ENCODE data around the gene CDC42BPG.
A peak's percentile ranks its signal among the peaks of the same experiment; 100 is the strongest.

CDC42BPG gene

DNA sequence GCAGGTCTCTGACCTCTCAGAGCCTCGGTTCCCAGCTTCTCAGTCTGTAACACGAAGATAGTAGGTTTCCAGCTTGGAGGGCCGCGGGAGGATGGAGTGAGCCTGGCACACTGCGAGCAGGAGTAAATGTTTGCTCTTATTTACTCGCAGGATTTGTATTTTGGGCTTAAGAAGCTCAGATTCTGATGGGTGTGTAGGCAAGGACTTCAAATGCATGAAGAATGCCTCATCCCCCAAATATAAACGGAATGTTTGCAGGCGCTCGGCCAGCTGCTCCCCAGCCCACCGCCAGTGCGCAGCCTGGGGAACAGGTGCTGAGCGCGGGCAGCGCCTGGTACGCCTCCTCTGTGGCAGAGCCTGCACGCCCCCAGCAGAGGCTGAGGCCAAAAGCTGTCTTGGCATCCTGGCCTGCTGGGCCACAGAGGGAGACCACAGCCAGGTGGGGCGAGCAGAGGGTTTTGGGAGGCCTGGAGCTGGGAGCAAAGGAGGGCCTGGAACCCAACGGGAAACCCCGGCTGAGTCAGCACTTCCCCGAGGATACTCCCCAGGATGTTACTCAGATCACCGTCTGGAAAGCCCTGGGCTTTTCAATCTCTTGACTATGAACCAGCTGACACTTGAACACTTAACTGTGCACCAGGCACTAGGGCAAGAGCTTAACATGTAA lies 24.6 kb upstream of the CDC42BPG start:
- no CpG with 5 or more reads among the region's 21 CpGs for WGBS (ENCODE audit: extremely low coverage, insufficient coverage, low lambda C conversion rate)
- H3K56ac ChIP-seq (ENCODE audit: low read length) = no peak overlapping the region
- DNase-seq = no peak
- H4K8ac ChIP-seq (ENCODE audit: low read depth, low read length) = no peak overlapping the region
- no peak overlapping the region for H3K23ac ChIP-seq (ENCODE audit: low read length)
- no peaks in the 10 kb centered on the region for H3K36me3 ChIP-seq (ENCODE audit: control insufficient read depth, insufficient read depth, low read length)
- no peak overlapping the region for H3K27ac ChIP-seq (ENCODE audit: low read depth, low read length)
- no peak overlapping the region for H2AK5ac ChIP-seq (ENCODE audit: low read length)
- H3K79me2 ChIP-seq (ENCODE audit: control insufficient read depth, insufficient read depth, low read length) = no peaks in the 10 kb centered on the region
- no peak overlapping the region for H3K18ac ChIP-seq (ENCODE audit: low read length)
- H3K27me3 ChIP-seq (ENCODE audit: insufficient read depth, low read length, poor library complexity) = no peaks in the 10 kb centered on the region
- H3K4me2 ChIP-seq (ENCODE audit: low read length) = no peak overlapping the region
- H3K4me1 ChIP-seq (ENCODE audit: control insufficient read depth, low read depth, low read length) = no peaks in the 10 kb centered on the region
- H3K79me1 ChIP-seq (ENCODE audit: low read length) = peaks cover 9% of the 10 kb centered on the region
- H2BK15ac ChIP-seq (replicated peaks; ENCODE audit: low read depth) = no peak overlapping the region
- no peak overlapping the region for H2BK5ac ChIP-seq (ENCODE audit: low read length)
- H3K9ac ChIP-seq (ENCODE audit: low read length) = no peak overlapping the region
- no peak overlapping the region for H2BK120ac ChIP-seq (ENCODE audit: low read depth, low read length)
- no peak overlapping the region for H4K5ac ChIP-seq (ENCODE audit: low read length)
- no peak overlapping the region for H3K4me3 ChIP-seq (ENCODE audit: low read length)
- no peak overlapping the region for H3K4ac ChIP-seq (ENCODE audit: low read depth, low read length)

DNA sequence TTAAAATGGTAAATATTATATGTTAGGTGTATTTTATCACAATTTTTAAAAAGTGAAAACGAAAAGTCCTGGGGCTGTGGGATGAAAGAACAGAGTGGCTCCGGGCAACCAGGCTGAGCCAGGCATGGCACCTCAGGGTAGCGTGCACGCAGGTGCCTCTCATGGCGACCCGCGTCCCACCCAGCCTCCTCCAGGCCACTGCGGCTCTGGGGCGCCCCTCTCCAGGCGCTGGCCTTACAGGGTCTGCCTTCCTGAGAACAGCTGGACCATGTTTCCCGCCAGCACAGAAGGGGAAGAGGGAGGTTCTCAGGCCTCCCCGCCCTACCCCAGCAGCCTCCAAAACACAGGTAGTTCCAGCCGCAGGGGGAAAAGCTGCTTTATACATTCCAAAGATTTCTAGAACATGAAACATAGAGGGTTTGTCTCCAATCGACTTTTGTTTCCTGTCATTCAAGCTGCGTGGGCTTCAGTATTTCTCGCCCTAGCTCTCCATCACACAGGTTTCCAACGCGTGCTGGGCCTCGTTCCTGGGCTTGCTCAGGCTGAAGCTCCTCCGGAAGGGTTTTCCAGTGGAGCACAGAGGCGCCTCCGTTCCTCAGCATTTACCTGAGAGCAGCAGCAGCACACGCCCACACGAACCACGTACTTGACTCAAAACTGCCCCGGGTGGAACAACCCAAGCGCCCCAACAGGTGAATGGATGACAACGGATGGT lies 23.5 kb upstream of the CDC42BPG start:
- DNase-seq = no peak
- H3K79me1 ChIP-seq (ENCODE audit: low read length) = peaks cover 9% of the 10 kb centered on the region
- no peak overlapping the region for H2BK15ac ChIP-seq (replicated peaks; ENCODE audit: low read depth)
- no peak overlapping the region for H3K4ac ChIP-seq (ENCODE audit: low read depth, low read length)
- no CpG with 5 or more reads among the region's 28 CpGs for WGBS (ENCODE audit: extremely low coverage, insufficient coverage, low lambda C conversion rate)
- H3K79me2 ChIP-seq (ENCODE audit: control insufficient read depth, insufficient read depth, low read length) = no peaks in the 10 kb centered on the region
- H3K36me3 ChIP-seq (ENCODE audit: control insufficient read depth, insufficient read depth, low read length) = no peaks in the 10 kb centered on the region
- no peaks in the 10 kb centered on the region for H3K4me1 ChIP-seq (ENCODE audit: control insufficient read depth, low read depth, low read length)
- no peak overlapping the region for H2BK120ac ChIP-seq (ENCODE audit: low read depth, low read length)
- no peak overlapping the region for H3K4me2 ChIP-seq (ENCODE audit: low read length)
- H3K27me3 ChIP-seq (ENCODE audit: insufficient read depth, low read length, poor library complexity) = no peaks in the 10 kb centered on the region
- no peak overlapping the region for H3K4me3 ChIP-seq (ENCODE audit: low read length)
- H3K27ac ChIP-seq (ENCODE audit: low read depth, low read length) = no peak overlapping the region
- no peak overlapping the region for H3K23ac ChIP-seq (ENCODE audit: low read length)
- no peak overlapping the region for H4K5ac ChIP-seq (ENCODE audit: low read length)
- no peak overlapping the region for H4K8ac ChIP-seq (ENCODE audit: low read depth, low read length)
- H2AK5ac ChIP-seq (ENCODE audit: low read length) = no peak overlapping the region
- H3K9ac ChIP-seq (ENCODE audit: low read length) = no peak overlapping the region
- no peak overlapping the region for H3K18ac ChIP-seq (ENCODE audit: low read length)
- no peak overlapping the region for H2BK5ac ChIP-seq (ENCODE audit: low read length)
- no peak overlapping the region for H3K56ac ChIP-seq (ENCODE audit: low read length)

DNA sequence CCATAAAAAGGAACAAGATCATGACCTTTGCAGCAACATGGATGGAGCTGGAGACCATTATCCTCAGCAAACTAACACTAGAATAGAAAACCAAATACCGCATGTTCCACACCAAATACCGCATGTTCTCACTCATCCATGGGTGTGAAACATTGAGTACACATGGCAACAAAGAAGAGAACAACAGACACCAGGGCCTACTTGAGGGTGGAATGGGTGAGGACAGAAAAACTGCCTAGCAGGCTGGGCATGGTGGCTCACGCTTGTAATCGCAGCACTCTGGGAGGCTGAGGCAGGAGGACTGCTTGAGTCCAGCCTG lies 21.7 kb upstream of the CDC42BPG start:
- H3K4me3 ChIP-seq (ENCODE audit: low read length) = no peak overlapping the region
- no peak overlapping the region for H3K23ac ChIP-seq (ENCODE audit: low read length)
- no peak overlapping the region for H2BK5ac ChIP-seq (ENCODE audit: low read length)
- no peak overlapping the region for H3K9ac ChIP-seq (ENCODE audit: low read length)
- H2BK15ac ChIP-seq (replicated peaks; ENCODE audit: low read depth) = no peak overlapping the region
- H3K4me2 ChIP-seq (ENCODE audit: low read length) = no peak overlapping the region
- no peak overlapping the region for H3K4ac ChIP-seq (ENCODE audit: low read depth, low read length)
- no peaks in the 10 kb centered on the region for H3K27me3 ChIP-seq (ENCODE audit: insufficient read depth, low read length, poor library complexity)
- no peak overlapping the region for H2BK120ac ChIP-seq (ENCODE audit: low read depth, low read length)
- H3K18ac ChIP-seq (ENCODE audit: low read length) = no peak overlapping the region
- no peaks in the 10 kb centered on the region for H3K4me1 ChIP-seq (ENCODE audit: control insufficient read depth, low read depth, low read length)
- no peak overlapping the region for H4K8ac ChIP-seq (ENCODE audit: low read depth, low read length)
- H4K5ac ChIP-seq (ENCODE audit: low read length) = no peak overlapping the region
- H3K27ac ChIP-seq (ENCODE audit: low read depth, low read length) = no peak overlapping the region
- peaks cover 9% of the 10 kb centered on the region for H3K79me1 ChIP-seq (ENCODE audit: low read length)
- no peaks in the 10 kb centered on the region for H3K36me3 ChIP-seq (ENCODE audit: control insufficient read depth, insufficient read depth, low read length)
- no peak overlapping the region for H2AK5ac ChIP-seq (ENCODE audit: low read length)
- H3K56ac ChIP-seq (ENCODE audit: low read length) = no peak overlapping the region
- DNase-seq = no peak
- WGBS (ENCODE audit: extremely low coverage, insufficient coverage, low lambda C conversion rate) = no CpG with 5 or more reads among the region's 4 CpGs
- H3K79me2 ChIP-seq (ENCODE audit: control insufficient read depth, insufficient read depth, low read length) = no peaks in the 10 kb centered on the region

DNA sequence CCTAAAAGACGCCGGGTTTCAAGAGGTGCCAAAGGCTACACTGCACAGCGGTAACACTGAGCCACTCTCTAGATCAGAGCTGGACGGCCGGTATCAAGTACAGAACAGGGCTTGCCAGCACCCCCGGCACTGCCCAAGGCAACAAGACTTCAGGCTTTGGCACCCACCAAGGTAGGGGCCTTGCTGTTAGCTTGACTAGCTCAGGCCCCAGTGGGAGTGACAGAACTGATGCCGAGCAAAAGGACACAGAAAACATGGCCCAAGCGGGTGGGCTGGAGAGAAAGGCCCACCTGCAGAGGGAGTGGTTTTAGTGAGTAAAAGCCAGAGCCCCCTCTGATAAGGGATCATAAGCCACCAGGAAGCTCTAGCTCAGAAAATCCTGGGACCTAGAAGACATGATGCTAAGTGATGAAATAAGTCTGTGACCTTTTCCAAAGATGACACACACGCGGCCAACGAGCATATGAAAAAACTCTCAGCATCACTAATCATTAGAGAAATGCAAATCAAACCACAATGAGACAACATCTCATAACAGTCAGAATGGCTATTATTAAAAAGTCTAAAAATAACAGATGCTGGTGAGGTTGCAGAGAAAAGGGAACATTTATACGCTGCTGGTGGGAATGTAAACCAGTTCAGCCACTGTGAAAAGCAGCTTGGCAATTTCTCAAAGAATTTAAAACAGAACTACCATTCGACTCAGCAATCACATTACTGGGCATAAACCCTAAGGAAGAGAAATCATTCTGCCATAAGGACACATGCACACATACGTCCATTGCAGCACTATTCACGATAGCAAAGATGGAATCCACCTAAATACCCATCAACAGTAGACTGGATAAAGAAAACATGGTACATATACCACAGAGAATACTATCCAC lies 21.1 kb upstream of the CDC42BPG start:
- no peak overlapping the region for H3K4me3 ChIP-seq (ENCODE audit: low read length)
- peaks cover 9% of the 10 kb centered on the region for H3K79me1 ChIP-seq (ENCODE audit: low read length)
- H2AK5ac ChIP-seq (ENCODE audit: low read length) = no peak overlapping the region
- no peaks in the 10 kb centered on the region for H3K79me2 ChIP-seq (ENCODE audit: control insufficient read depth, insufficient read depth, low read length)
- H3K4me1 ChIP-seq (ENCODE audit: control insufficient read depth, low read depth, low read length) = no peaks in the 10 kb centered on the region
- H3K27ac ChIP-seq (ENCODE audit: low read depth, low read length) = no peak overlapping the region
- no peak overlapping the region for H3K9ac ChIP-seq (ENCODE audit: low read length)
- no peak overlapping the region for H2BK15ac ChIP-seq (replicated peaks; ENCODE audit: low read depth)
- H4K8ac ChIP-seq (ENCODE audit: low read depth, low read length) = no peak overlapping the region
- no peak overlapping the region for H3K56ac ChIP-seq (ENCODE audit: low read length)
- no peak overlapping the region for H4K5ac ChIP-seq (ENCODE audit: low read length)
- no peak overlapping the region for H2BK5ac ChIP-seq (ENCODE audit: low read length)
- H3K18ac ChIP-seq (ENCODE audit: low read length) = no peak overlapping the region
- no peak overlapping the region for H3K4ac ChIP-seq (ENCODE audit: low read depth, low read length)
- H3K4me2 ChIP-seq (ENCODE audit: low read length) = no peak overlapping the region
- WGBS (ENCODE audit: extremely low coverage, insufficient coverage, low lambda C conversion rate) = no CpG with 5 or more reads among the region's 15 CpGs
- peak overlapping the region; percentile 45 for H3K23ac ChIP-seq (ENCODE audit: low read length)
- H2BK120ac ChIP-seq (ENCODE audit: low read depth, low read length) = no peak overlapping the region
- no peaks in the 10 kb centered on the region for H3K36me3 ChIP-seq (ENCODE audit: control insufficient read depth, insufficient read depth, low read length)
- no peaks in the 10 kb centered on the region for H3K27me3 ChIP-seq (ENCODE audit: insufficient read depth, low read length, poor library complexity)
- no peak for DNase-seq

DNA sequence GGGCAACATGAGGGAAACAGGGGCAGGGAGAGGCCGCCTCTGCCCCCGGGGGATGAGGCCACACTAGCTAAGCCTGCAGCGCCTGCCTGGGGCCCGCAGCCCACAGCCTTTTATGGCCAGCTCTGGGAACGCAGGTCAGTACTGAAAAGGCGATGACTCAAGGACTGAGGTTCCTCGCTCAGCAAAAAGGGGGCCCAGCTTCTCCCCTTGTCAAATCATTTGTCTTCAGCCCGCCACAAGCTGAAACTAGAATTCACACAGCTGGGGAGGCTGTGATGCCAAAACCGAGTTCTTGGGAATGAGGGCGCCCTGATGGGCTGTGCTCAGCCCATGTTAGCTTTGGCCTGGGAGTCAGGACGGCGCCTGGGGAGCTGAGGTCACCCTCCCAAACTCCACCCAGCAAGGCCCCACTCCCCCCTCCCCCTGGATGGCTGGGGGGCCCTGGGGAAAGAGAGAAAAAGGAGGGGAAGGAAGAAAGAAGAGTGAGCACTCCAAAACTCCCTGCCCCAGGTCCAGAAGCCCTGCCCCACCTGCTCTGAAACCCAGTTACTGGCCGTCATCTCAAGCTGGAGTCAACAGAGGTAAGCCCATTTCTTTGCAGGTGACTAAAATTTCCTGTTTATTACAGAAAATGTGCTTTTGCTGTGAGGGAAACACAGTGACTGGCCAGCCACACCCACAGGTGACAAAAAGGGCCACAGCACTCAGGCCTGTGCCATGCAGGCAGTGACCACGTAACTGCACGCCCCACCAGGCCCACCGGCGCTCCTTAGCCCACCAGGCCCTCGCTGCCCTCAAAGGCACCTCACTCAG lies 20.2 kb upstream of the CDC42BPG start:
- H3K9ac ChIP-seq (ENCODE audit: low read length) = no peak overlapping the region
- H3K36me3 ChIP-seq (ENCODE audit: control insufficient read depth, insufficient read depth, low read length) = no peaks in the 10 kb centered on the region
- no peak overlapping the region for H3K4me2 ChIP-seq (ENCODE audit: low read length)
- no CpG with 5 or more reads among the region's 18 CpGs for WGBS (ENCODE audit: extremely low coverage, insufficient coverage, low lambda C conversion rate)
- H2BK120ac ChIP-seq (ENCODE audit: low read depth, low read length) = no peak overlapping the region
- H3K4ac ChIP-seq (ENCODE audit: low read depth, low read length) = no peak overlapping the region
- no peak overlapping the region for H3K27ac ChIP-seq (ENCODE audit: low read depth, low read length)
- no peaks in the 10 kb centered on the region for H3K79me2 ChIP-seq (ENCODE audit: control insufficient read depth, insufficient read depth, low read length)
- no peak overlapping the region for H3K23ac ChIP-seq (ENCODE audit: low read length)
- no peak overlapping the region for H4K8ac ChIP-seq (ENCODE audit: low read depth, low read length)
- H3K18ac ChIP-seq (ENCODE audit: low read length) = no peak overlapping the region
- no peak overlapping the region for H2AK5ac ChIP-seq (ENCODE audit: low read length)
- H4K5ac ChIP-seq (ENCODE audit: low read length) = no peak overlapping the region
- H3K56ac ChIP-seq (ENCODE audit: low read length) = no peak overlapping the region
- no peak overlapping the region for H2BK15ac ChIP-seq (replicated peaks; ENCODE audit: low read depth)
- no peaks in the 10 kb centered on the region for H3K4me1 ChIP-seq (ENCODE audit: control insufficient read depth, low read depth, low read length)
- no peak overlapping the region for H3K4me3 ChIP-seq (ENCODE audit: low read length)
- H2BK5ac ChIP-seq (ENCODE audit: low read length) = no peak overlapping the region
- H3K27me3 ChIP-seq (ENCODE audit: insufficient read depth, low read length, poor library complexity) = no peaks in the 10 kb centered on the region
- no peak for DNase-seq
- H3K79me1 ChIP-seq (ENCODE audit: low read length) = peaks cover 7% of the 10 kb centered on the region
